ENCODE data around the gene PRRC2B. TPM values are rescaled to one million over a fixed set of nuclear protein-coding genes. Genes with fewer than 3 reads are reported as not detected.
"Not testable (repeated sequence)": the region's sequence is repeated elsewhere in the genome, so short reads cannot be mapped to it uniquely, and the experiment has no call there.

PRRC2B gene
- total RNA-seq, 2 experiments from 2014 or later: 215 to 216 TPM

GRCh38 chr9:131365546-131365945 is 28.3 kb upstream of the PRRC2B start:
- Mint-ChIP-seq H3K4me3 (no peak overlapping the region), H3K36me3 (ENCODE audit: low read depth) (no peaks in the 10 kb centered on the region), H3K4me1 (ENCODE audit: low read depth) (peaks cover 10% of the 10 kb centered on the region), H3K27me3 (ENCODE audit: low read depth) (no peaks in the 10 kb centered on the region), H3K9me3 (ENCODE audit: insufficient read depth) (no peaks in the 10 kb centered on the region), H3K27ac (no peak overlapping the region)
- no peak for DNase-seq
- POLR2A ChIA-PET: no interaction called here
- CTCF ChIA-PET: no interaction called here
- ATAC-seq: no peak

DNA sequence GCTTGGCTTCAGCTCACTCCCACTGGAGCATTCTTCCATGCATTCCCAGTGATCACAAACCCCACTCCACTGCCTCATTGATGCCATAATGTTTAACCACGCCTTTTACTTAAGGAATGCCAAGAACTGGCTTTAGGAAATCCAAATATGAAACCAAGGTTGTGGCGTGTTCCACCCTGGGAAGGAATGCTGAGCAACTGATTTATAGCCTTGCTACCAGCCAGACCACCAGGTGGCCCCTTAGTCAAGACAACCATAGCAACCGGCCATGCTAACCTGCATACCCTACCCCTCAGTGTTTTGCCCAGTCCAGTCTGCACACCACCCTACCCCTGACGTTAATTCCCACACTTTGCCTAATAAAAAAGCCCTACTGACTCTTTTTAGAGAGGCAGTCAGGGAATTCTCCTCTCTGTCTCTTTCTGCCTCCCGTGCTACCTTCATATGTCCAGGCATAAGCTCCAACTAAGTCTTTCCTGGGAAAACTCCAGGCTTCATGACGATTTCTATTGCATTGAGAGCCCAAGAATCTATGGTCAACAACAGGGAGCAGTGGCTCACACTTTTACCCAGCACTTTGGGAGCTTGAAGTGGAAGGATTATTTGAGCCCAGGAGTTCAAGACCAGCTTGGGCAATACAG is 27.0 kb upstream of the PRRC2B start:
- POLR2A ChIA-PET: no interaction called here
- CTCF ChIA-PET: interaction anchor here (0.7 to 1.7 kb wide), 3 partner anchors 17 to 45 kb away, joined by 3 to 5 read pairs (median 4); no protein-coding TSS in a partner anchor

GRCh38 chr9:131367450-131367849 is 26.4 kb upstream of the PRRC2B start:
- CTCF ChIA-PET: interaction anchor here (0.7 to 1.7 kb wide), 3 partner anchors 18 to 44 kb away, joined by 3 to 5 read pairs (median 4); no protein-coding TSS in a partner anchor
- no peak overlapping the region for H3K4me3 Mint-ChIP-seq

More for the DNA sequence above, 27.0 kb upstream of the PRRC2B start:
- DNase-seq: no peak
- H3K27ac Mint-ChIP-seq: no peak overlapping the region
- no peaks in the 10 kb centered on the region for H3K27me3 Mint-ChIP-seq (ENCODE audit: low read depth)
- no peaks in the 10 kb centered on the region for H3K9me3 Mint-ChIP-seq (ENCODE audit: insufficient read depth)
- peaks cover 1% of the 10 kb centered on the region for H3K4me1 Mint-ChIP-seq (ENCODE audit: low read depth)
- no peak for ATAC-seq
- H3K4me3 Mint-ChIP-seq: no peak overlapping the region
- no peaks in the 10 kb centered on the region for H3K36me3 Mint-ChIP-seq (ENCODE audit: low read depth)

DNA sequence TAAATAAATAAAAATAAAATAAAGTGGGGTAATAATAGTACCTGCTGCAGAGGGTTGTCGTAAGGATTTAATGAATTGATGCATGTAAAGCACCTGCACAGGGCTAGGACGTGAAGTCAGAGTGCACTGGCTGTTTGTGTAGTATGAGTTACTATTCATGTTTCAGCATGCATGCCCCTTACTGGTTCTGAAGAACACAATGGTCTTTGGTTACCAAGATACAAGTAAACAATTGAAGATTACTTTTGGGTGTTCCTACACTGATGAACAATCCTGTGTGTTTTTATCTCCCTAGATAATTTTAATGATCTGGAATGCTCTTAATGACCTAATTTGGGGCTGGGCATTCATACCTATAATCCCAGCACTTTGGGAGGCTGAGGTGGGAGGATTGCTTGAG is 23.2 kb upstream of the PRRC2B start:
- Mint-ChIP-seq H3K36me3 (ENCODE audit: low read depth) (no peaks in the 10 kb centered on the region), H3K4me3 (no peak overlapping the region), H3K27ac (no peak overlapping the region), H3K9me3 (ENCODE audit: insufficient read depth) (no peaks in the 10 kb centered on the region), H3K4me1 (ENCODE audit: low read depth) (peaks cover 12% of the 10 kb centered on the region), H3K27me3 (ENCODE audit: low read depth) (no peaks in the 10 kb centered on the region)
- ATAC-seq (no peak), DNase-seq (no peak)
- ChIA-PET CTCF (interaction anchor here (3.5 kb wide), 1 partner anchor 20 kb away, joined by 29 read pairs; no protein-coding TSS in a partner anchor), POLR2A (no interaction called here)

More at GRCh38 chr9:131367450-131367849, 26.4 kb upstream of the PRRC2B start:
- no peak for DNase-seq
- POLR2A ChIA-PET: no interaction called here
- ATAC-seq: no peak
- Mint-ChIP-seq H3K27ac (no peak overlapping the region), H3K36me3 (ENCODE audit: low read depth) (no peaks in the 10 kb centered on the region), H3K4me1 (ENCODE audit: low read depth) (peaks cover 7% of the 10 kb centered on the region), H3K9me3 (ENCODE audit: insufficient read depth) (no peaks in the 10 kb centered on the region), H3K27me3 (ENCODE audit: low read depth) (no peaks in the 10 kb centered on the region)

DNA sequence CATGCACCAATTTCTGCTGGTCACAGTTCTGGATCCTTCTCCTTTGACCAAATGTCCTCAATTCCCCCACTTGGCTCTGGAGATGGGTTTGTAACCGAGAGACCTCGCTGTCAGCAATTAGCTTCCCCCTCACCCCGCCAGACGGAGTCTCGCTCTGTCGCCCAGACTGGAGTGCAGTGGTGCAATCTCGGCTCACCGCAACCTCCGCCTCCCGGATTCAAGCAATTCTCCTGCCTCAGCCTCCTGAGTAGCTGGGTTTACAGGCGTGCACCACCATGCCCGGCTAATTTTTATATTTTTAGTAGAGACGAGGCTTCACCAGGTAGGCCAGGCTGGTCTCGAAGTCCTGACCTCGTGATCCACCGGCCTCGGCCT is 21.3 kb upstream of the PRRC2B start:
- H3K36me3 Mint-ChIP-seq (ENCODE audit: low read depth); DNase-seq; ATAC-seq; H3K27me3 Mint-ChIP-seq (ENCODE audit: low read depth); H3K9me3 Mint-ChIP-seq (ENCODE audit: insufficient read depth): not testable (repeated sequence)
- Mint-ChIP-seq H3K4me3 (peak overlapping the region; percentile 87), H3K4me1 (ENCODE audit: low read depth) (peaks cover 12% of the 10 kb centered on the region), H3K27ac (peak overlapping the region; percentile 97)
- ChIA-PET CTCF (interaction anchor here (0.7 to 3.5 kb wide), 20 partner anchors 10 to 373 kb away, joined by 3 to 29 read pairs (median 4); no protein-coding TSS in a partner anchor), POLR2A (interaction anchor here (0.7 to 1.7 kb wide), 15 partner anchors 10 to 373 kb away, joined by 3 to 10 read pairs (median 4); partner anchors contain the start of gene NUP214)

GRCh38 chr9:131374638-131375037 is 19.2 kb upstream of the PRRC2B start:
- H3K9me3 Mint-ChIP-seq (ENCODE audit: insufficient read depth); H3K36me3 Mint-ChIP-seq (ENCODE audit: low read depth); H3K27ac Mint-ChIP-seq; POLR2A ChIA-PET; CTCF ChIA-PET; ATAC-seq; DNase-seq; H3K27me3 Mint-ChIP-seq (ENCODE audit: low read depth): not testable (repeated sequence)
- peaks cover 12% of the 10 kb centered on the region for H3K4me1 Mint-ChIP-seq (ENCODE audit: low read depth)
- peak overlapping the region; percentile 87 for H3K4me3 Mint-ChIP-seq

GRCh38 chr9:131379056-131379455 is 14.8 kb upstream of the PRRC2B start:
- H3K36me3 Mint-ChIP-seq (ENCODE audit: low read depth): no peaks in the 10 kb centered on the region
- ATAC-seq (no peak), DNase-seq (no peak)
- ChIA-PET CTCF (interaction anchor here (1.2 to 1.4 kb wide), 3 partner anchors 26 to 43 kb away, joined by 3 to 5 read pairs (median 4); no protein-coding TSS in a partner anchor), POLR2A (no interaction called here)
- H3K4me3 Mint-ChIP-seq: no peak overlapping the region
- peaks cover 3% of the 10 kb centered on the region for H3K4me1 Mint-ChIP-seq (ENCODE audit: low read depth)
- no peak overlapping the region for H3K27ac Mint-ChIP-seq
- H3K27me3 Mint-ChIP-seq (ENCODE audit: low read depth): no peaks in the 10 kb centered on the region
- no peaks in the 10 kb centered on the region for H3K9me3 Mint-ChIP-seq (ENCODE audit: insufficient read depth)

DNA sequence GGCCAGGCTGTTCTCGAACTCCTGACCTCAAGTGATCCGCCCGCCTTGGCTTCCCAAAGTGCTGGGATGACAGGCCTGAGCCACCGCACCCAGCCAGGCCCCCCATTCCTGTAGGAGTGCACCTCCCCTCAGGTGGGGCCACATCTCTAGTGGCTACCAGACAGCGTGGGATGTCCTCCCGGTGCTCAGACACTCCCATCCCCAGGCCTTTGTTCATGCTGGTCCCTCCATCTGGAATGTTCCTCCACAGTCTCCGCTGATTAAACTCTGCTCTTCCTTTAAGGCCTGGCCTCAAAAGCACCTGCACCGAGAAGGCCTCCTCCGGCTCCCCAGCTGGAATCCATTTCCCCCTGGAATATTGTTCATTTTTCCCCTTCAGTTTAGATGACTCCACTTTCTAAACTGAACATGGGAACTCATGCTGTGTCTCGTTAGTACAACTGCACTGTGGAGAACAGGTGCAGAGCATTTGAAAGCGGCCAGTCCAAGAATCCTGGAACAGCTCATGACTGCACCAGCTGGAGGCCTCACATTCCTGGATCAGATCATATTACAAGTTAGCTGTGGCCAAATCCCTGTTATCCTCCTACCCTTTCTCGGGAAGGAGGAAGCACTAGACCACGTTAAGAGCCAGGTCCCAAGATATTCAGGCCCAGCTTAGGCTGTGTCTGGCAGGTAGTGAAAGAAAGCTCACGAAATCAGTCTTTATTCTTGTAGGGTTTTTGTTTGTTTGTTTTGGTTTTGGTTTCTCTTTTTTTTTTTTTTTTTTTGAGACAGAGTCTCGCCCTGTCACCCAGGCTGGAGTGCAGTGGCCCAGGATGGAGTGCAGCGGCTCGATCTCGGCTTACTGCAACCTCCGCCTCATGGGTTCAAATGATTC is 10.8 kb upstream of the PRRC2B start:
- Mint-ChIP-seq H3K9me3 (ENCODE audit: insufficient read depth) (no peaks in the 10 kb centered on the region), H3K27ac (no peak overlapping the region), H3K4me1 (ENCODE audit: low read depth) (peaks cover 3% of the 10 kb centered on the region), H3K27me3 (ENCODE audit: low read depth) (no peaks in the 10 kb centered on the region), H3K4me3 (no peak overlapping the region), H3K36me3 (ENCODE audit: low read depth) (no peaks in the 10 kb centered on the region)
- CTCF ChIA-PET: interaction anchor here (0.6 kb wide), 1 partner anchor 14 kb away, joined by 3 read pairs; no protein-coding TSS in a partner anchor
- ATAC-seq (no peak), DNase-seq (no peak)
- POLR2A ChIA-PET: interaction anchor here (1.1 kb wide), 1 partner anchor 10 kb away, joined by 5 read pairs; no protein-coding TSS in a partner anchor

DNA sequence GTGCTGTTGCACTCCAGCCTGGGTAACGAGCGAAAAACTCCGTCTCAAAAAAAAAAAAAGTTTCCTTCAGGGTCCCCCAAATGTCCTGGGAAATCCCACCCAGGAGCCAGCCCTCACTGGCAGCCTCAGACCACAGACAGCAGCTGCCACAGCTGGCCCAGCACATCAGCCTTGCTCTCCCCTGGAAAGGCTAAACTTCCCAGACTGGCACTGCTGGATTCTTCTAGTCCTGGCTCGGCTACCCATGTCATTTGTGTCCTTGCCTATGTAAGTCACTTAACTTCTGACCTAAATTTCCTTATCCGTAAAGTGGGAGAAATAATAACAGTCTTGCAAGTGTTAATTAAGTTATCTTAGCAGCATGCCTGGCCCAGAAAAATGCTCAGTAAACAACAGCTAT is 8.6 kb upstream of the PRRC2B start:
- Mint-ChIP-seq H3K27me3 (ENCODE audit: low read depth) (no peaks in the 10 kb centered on the region), H3K4me3 (no peak overlapping the region), H3K9me3 (ENCODE audit: insufficient read depth) (no peaks in the 10 kb centered on the region), H3K4me1 (ENCODE audit: low read depth) (peaks cover 3% of the 10 kb centered on the region), H3K27ac (no peak overlapping the region), H3K36me3 (ENCODE audit: low read depth) (no peaks in the 10 kb centered on the region)
- ATAC-seq: no peak
- DNase-seq: no peak
- ChIA-PET CTCF (no interaction called here), POLR2A (interaction anchor here (0.6 kb wide), 1 partner anchor 651 kb away, joined by 3 read pairs; no protein-coding TSS in a partner anchor)

GRCh38 chr9:131386281-131386680 is 7.6 kb upstream of the PRRC2B start:
- CTCF ChIA-PET: interaction anchor here (1.5 kb wide), 1 partner anchor 13 kb away, joined by 3 read pairs; no protein-coding TSS in a partner anchor
- H3K4me3 Mint-ChIP-seq: no peak overlapping the region
- POLR2A ChIA-PET: no interaction called here
- H3K4me1 Mint-ChIP-seq (ENCODE audit: low read depth): peaks cover 3% of the 10 kb centered on the region
- H3K36me3 Mint-ChIP-seq (ENCODE audit: low read depth): no peaks in the 10 kb centered on the region
- no peaks in the 10 kb centered on the region for H3K9me3 Mint-ChIP-seq (ENCODE audit: insufficient read depth)
- no peak overlapping the region for H3K27ac Mint-ChIP-seq
- no peak for ATAC-seq
- no peak for DNase-seq
- H3K27me3 Mint-ChIP-seq (ENCODE audit: low read depth): peaks cover 2% of the 10 kb centered on the region

GRCh38 chr9:131387394-131387793 is 6.5 kb upstream of the PRRC2B start:
- Mint-ChIP-seq H3K27me3 (ENCODE audit: low read depth) (peaks cover 5% of the 10 kb centered on the region), H3K4me1 (ENCODE audit: low read depth) (peaks cover 4% of the 10 kb centered on the region), H3K4me3 (no peak overlapping the region), H3K27ac (no peak overlapping the region), H3K9me3 (ENCODE audit: insufficient read depth) (no peaks in the 10 kb centered on the region), H3K36me3 (ENCODE audit: low read depth) (no peaks in the 10 kb centered on the region)
- CTCF ChIA-PET: interaction anchor here (1.0 to 1.5 kb wide), 2 partner anchors 14 to 30 kb away, joined by 3 to 4 read pairs; no protein-coding TSS in a partner anchor
- POLR2A ChIA-PET: no interaction called here
- DNase-seq (no peak), ATAC-seq (no peak)

- DNase-seq: no peak
- H3K27ac Mint-ChIP-seq: no peak overlapping the region
- peaks cover 5% of the 10 kb centered on the region for H3K27me3 Mint-ChIP-seq (ENCODE audit: low read depth)
- POLR2A ChIA-PET: interaction anchor here (0.7 kb wide), 1 partner anchor 18 kb away, joined by 4 read pairs; no protein-coding TSS in a partner anchor
- no peaks in the 10 kb centered on the region for H3K9me3 Mint-ChIP-seq (ENCODE audit: insufficient read depth)
- H3K4me3 Mint-ChIP-seq: no peak overlapping the region
- CTCF ChIA-PET: no interaction called here
- no peak for ATAC-seq
- H3K36me3 Mint-ChIP-seq (ENCODE audit: low read depth): peaks cover 13% of the 10 kb centered on the region
- peaks cover 22% of the 10 kb centered on the region for H3K4me1 Mint-ChIP-seq (ENCODE audit: low read depth)
Observed at GRCh38 chr9:131391020-131391419, 2.9 kb upstream of the PRRC2B start.

Measured in activated CD8-positive, alpha-beta T cell treated with anti-CD3 and anti-CD28 coated beads, Interleukin-2, amount 10 ng/mL, durations not matched to agents 7 days and 5 days (primary cell).